H9 (cell line): Measurements from ENCODE around the gene VTN. TPM values are rescaled to one million over a fixed set of nuclear protein-coding genes. Genes with fewer than 3 reads are reported as not detected.

Experiments used
- DNase-seq: peaks from one replicate; pipeline ENCODE4 v3.0.0-alpha.2; 2017
- H2AFZ ChIP-seq: one replicate; pipeline ENCODE4 v1.6.1; 2013; ENCODE audit warnings: mild to moderate bottlenecking, low read length, control low read depth, moderate library complexity
- H2AK5ac ChIP-seq: 2 replicates; pipeline ENCODE4 v1.6.1; 2013; ENCODE audit warnings: low read length, control low read depth, mixed read lengths; ENCODE audit not compliant: insufficient read length
- H2BK120ac ChIP-seq: one replicate; pipeline ENCODE4 v1.6.1; 2013; ENCODE audit warnings: low read depth, mild to moderate bottlenecking, low read length, control low read depth, inconsistent platforms; ENCODE audit not compliant: poor library complexity, severe bottlenecking
- H2BK12ac ChIP-seq: 2 replicates; pipeline ENCODE4 v1.6.1; 2013; ENCODE audit warnings: low read length, control low read depth, mixed read lengths, low read depth; ENCODE audit not compliant: insufficient read length
- H2BK15ac ChIP-seq: 2 replicates; pipeline ENCODE4 v1.6.1; 2013; ENCODE audit warnings: low read depth, low read length, control low read depth
- H2BK20ac ChIP-seq: one replicate; pipeline ENCODE4 v1.6.1; 2013; ENCODE audit warnings: low read depth, mild to moderate bottlenecking, low read length, control low read depth, inconsistent platforms; ENCODE audit not compliant: poor library complexity, severe bottlenecking
- H2BK5ac ChIP-seq: 2 replicates; pipeline ENCODE4 v1.6.1; 2013; ENCODE audit warnings: low read length, control low read depth, mixed read lengths; ENCODE audit not compliant: insufficient read length
- H3K14ac ChIP-seq: 2 replicates; pipeline ENCODE4 v1.6.1; 2013; ENCODE audit warnings: low read length, control low read depth; ENCODE audit not compliant: insufficient read depth
- H3K18ac ChIP-seq: 2 replicates; pipeline ENCODE4 v1.6.1; 2013; ENCODE audit warnings: low read depth, mild to moderate bottlenecking, mixed read lengths, low read length, control low read depth; ENCODE audit not compliant: insufficient read length
- H3K23ac ChIP-seq: 2 replicates; pipeline ENCODE4 v1.6.1; 2013; ENCODE audit warnings: low read length, control low read depth, mixed read lengths, low read depth; ENCODE audit not compliant: insufficient read length
- H3K23me2 ChIP-seq: 2 replicates; pipeline ENCODE4 v1.6.1; 2013; ENCODE audit warnings: low read depth, mild to moderate bottlenecking, mixed read lengths, low read length, control low read depth; ENCODE audit not compliant: insufficient read length, poor library complexity, severe bottlenecking
- H3K27ac ChIP-seq: 2 replicates; pipeline ENCODE4 v1.5.1; 2013; ENCODE audit warnings: low read length, control low read depth, mixed read lengths, low read depth; ENCODE audit not compliant: insufficient read length
- H3K27me3 ChIP-seq: 2 replicates; pipeline ENCODE4 v1.6.1; 2013; ENCODE audit warnings: low read length, control low read depth, inconsistent platforms; ENCODE audit not compliant: insufficient read depth
- H3K4ac ChIP-seq: 2 replicates; pipeline ENCODE4 v1.6.1; 2013; ENCODE audit warnings: low read depth, mild to moderate bottlenecking, control low read depth, inconsistent platforms, low read length, moderate library complexity
- H3K4me1 ChIP-seq: 2 replicates; pipeline ENCODE4 v1.6.1; 2013; ENCODE audit warnings: low read length, control low read depth, inconsistent platforms; ENCODE audit not compliant: insufficient read depth
- H3K4me2 ChIP-seq: 2 replicates; pipeline ENCODE4 v1.6.1; 2013; ENCODE audit warnings: low read length, control low read depth, mixed read lengths; ENCODE audit not compliant: insufficient read length, insufficient read depth
- H3K56ac ChIP-seq: 2 replicates; pipeline ENCODE4 v1.6.1; 2013; ENCODE audit warnings: low read depth, mild to moderate bottlenecking, mixed read lengths, low read length, control low read depth; ENCODE audit not compliant: insufficient read length
- H3K79me1 ChIP-seq: 2 replicates; pipeline ENCODE4 v1.6.1; 2013; ENCODE audit warnings: low read depth, mild to moderate bottlenecking, moderate library complexity, low read length, control low read depth, inconsistent platforms; ENCODE audit not compliant: insufficient read depth, poor library complexity, severe bottlenecking
- H3K79me2 ChIP-seq: 2 replicates; pipeline ENCODE4 v1.6.1; 2013; ENCODE audit warnings: low read length, control low read depth, inconsistent platforms; ENCODE audit not compliant: insufficient read depth
- H3K9ac ChIP-seq: 2 replicates; pipeline ENCODE4 v1.6.1; 2013; ENCODE audit warnings: low read length, control low read depth, mixed read lengths; ENCODE audit not compliant: insufficient read length; ENCODE audit errors: extremely low read depth
- H3K9me3 ChIP-seq: one replicate; pipeline ENCODE4 v1.6.1; 2013; ENCODE audit warnings: low read depth, low read length, inconsistent platforms; ENCODE audit not compliant: control insufficient read depth
- H3T11ph ChIP-seq: one replicate; pipeline ENCODE4 v1.6.1; 2013; ENCODE audit warnings: mild to moderate bottlenecking, low read length, control low read depth, inconsistent platforms
- H4K20me1 ChIP-seq: one replicate; pipeline ENCODE4 v1.6.1; 2013; ENCODE audit not compliant: control insufficient read depth, insufficient read length, insufficient read depth
- H4K5ac ChIP-seq: 2 replicates; pipeline ENCODE4 v1.6.1; 2013; ENCODE audit warnings: low read depth, mild to moderate bottlenecking, mixed read lengths, low read length, control low read depth; ENCODE audit not compliant: insufficient read length
- H4K8ac ChIP-seq: replicated peaks from 2 replicates; pipeline ENCODE4 v1.6.1; 2013; ENCODE audit warnings: low read length, control low read depth, mixed read lengths, low read depth; ENCODE audit not compliant: insufficient read length
- H4K91ac ChIP-seq: 2 replicates; pipeline ENCODE4 v1.6.1; 2013; ENCODE audit warnings: low read depth, mild to moderate bottlenecking, moderate library complexity, mixed read lengths, low read length, control low read depth; ENCODE audit not compliant: insufficient read length
- H3K27ac Mint-ChIP-seq, 3 experiments: 2 replicates in 2 of 3; 3 replicates in 1 of 3; pipeline ENCODE4 v1.8.0; 2020 to 2021; ENCODE audit warnings: mixed read lengths in 3 of 3, mild to moderate bottlenecking in 1 of 3, moderate library complexity in 1 of 3
- H3K27me3 Mint-ChIP-seq: 2 replicates; pipeline ENCODE4 v1.8.0; 2021; ENCODE audit warnings: low read depth, mild to moderate bottlenecking, moderate library complexity, mixed read lengths
- H3K36me3 Mint-ChIP-seq, 3 experiments: 2 replicates in 2 of 3; 3 replicates in 1 of 3; pipeline ENCODE4 v1.8.0; 2020 to 2021; ENCODE audit warnings: low read depth in 3 of 3, mixed read lengths in 3 of 3; ENCODE audit not compliant: insufficient read depth in 1 of 3
- H3K4me1 Mint-ChIP-seq, 2 experiments: 2 replicates each; pipeline ENCODE4 v1.8.0; 2020; ENCODE audit warnings: mixed read lengths in 2 of 2
- H3K4me3 Mint-ChIP-seq, 2 experiments: 2 replicates in 1 of 2; 3 replicates in 1 of 2; pipeline ENCODE4 v1.8.0; 2020 to 2021; ENCODE audit warnings: mild to moderate bottlenecking in 2 of 2, mixed read lengths in 2 of 2, moderate library complexity in 1 of 2
- H3K9me3 Mint-ChIP-seq, 2 experiments: 2 replicates in 1 of 2; 3 replicates in 1 of 2; pipeline ENCODE4 v1.8.0; 2020; ENCODE audit warnings: mild to moderate bottlenecking in 2 of 2, mixed read lengths in 2 of 2, moderate library complexity in 1 of 2
- CTCF ChIP-seq: fragments of 200-600 bp; sonication (generic); conservative IDR thresholded peaks from 3 replicates; pipeline ENCODE4 v1.8.0; 2021; ENCODE audit warnings: antibody characterized with exemption, mild to moderate bottlenecking
- WGBS: extraction: QIAGEN DNeasy Blood & Tissue Kit; methylation state at CpG from one replicate; pipeline ENCODE4 v1.1.7; 2013; ENCODE audit warnings: missing lambda C conversion rate, low lambda C conversion rate, mixed read lengths; ENCODE audit not compliant: insufficient read length; ENCODE audit errors: extremely low coverage; 5-methylcytosine and 5-hydroxymethylcytosine counted together
- total RNA-seq: library from RNA; stranded (reverse); gene quantifications from 2 replicates; pipeline ENCODE4 v1.2.1, GENCODE V29; 2021

VTN gene
- total RNA-seq, 1 experiment from 2014 or later, result not detected

GRCh38 chr17:28397687-28398279, 27.7 kb upstream of the VTN start:
- H3K56ac ChIP-seq, result no peak overlapping the region
- no peak overlapping the region for H3K27ac Mint-ChIP-seq
- H3K4me1 ChIP-seq, result peaks cover 6% of the 10 kb centered on the region; the same call in 1 of the 2 replicates
- H3K18ac ChIP-seq, result no peak overlapping the region
- H3K4me2 ChIP-seq, result no peak overlapping the region
- no peak overlapping the region for H4K8ac ChIP-seq
- no peak overlapping the region for H2BK120ac ChIP-seq
- H3K9me3 Mint-ChIP-seq, result no peaks in the 10 kb centered on the region
- H3K27me3 ChIP-seq, result no peaks in the 10 kb centered on the region
- H3K27me3 Mint-ChIP-seq, result peaks cover 55% of the 10 kb centered on the region
- WGBS, result no CpG with 5 or more reads among the region's 7 CpGs
- no peak for TF ChIP-seq CTCF
- no peaks in the 10 kb centered on the region for H3K23me2 ChIP-seq
- no peak overlapping the region for H3K23ac ChIP-seq
- H2BK12ac ChIP-seq, result no peak overlapping the region
- no peak overlapping the region for H2BK5ac ChIP-seq
- no peak overlapping the region for H2AK5ac ChIP-seq
- H2BK20ac ChIP-seq, result no peak overlapping the region
- H3K79me2 ChIP-seq, result no peaks in the 10 kb centered on the region
- H3K14ac ChIP-seq, result no peak overlapping the region
- no peaks in the 10 kb centered on the region for H3K79me1 ChIP-seq
- no peak overlapping the region for H3K4ac ChIP-seq
- H3K4me1 Mint-ChIP-seq, result peaks cover 15 to 22% of the 10 kb centered on the region in 2 experiments
- H2BK15ac ChIP-seq, result no peak overlapping the region
- no peak overlapping the region for H3T11ph ChIP-seq
- no peak overlapping the region for H3K4me3 Mint-ChIP-seq
- H3K27ac ChIP-seq, result no peak overlapping the region
- no peak overlapping the region for H2AFZ ChIP-seq
- H3K36me3 Mint-ChIP-seq, result peaks cover 1 to 9% (median 5%) of the 10 kb centered on the region in 3 experiments; a peak in 4 of 7 replicates
- no peak overlapping the region for H4K91ac ChIP-seq
- no peak overlapping the region for H3K9ac ChIP-seq
- H3K9me3 ChIP-seq, result no peaks in the 10 kb centered on the region
- DNase-seq, result no peak
- no peak overlapping the region for H4K5ac ChIP-seq
- H4K20me1 ChIP-seq, result no peaks in the 10 kb centered on the region
